Mammary epithelial cell (primary cell): ENCODE measurements around the gene MRM3.

ENCODE experiments used
- EZH2 ChIP-seq: IDR thresholded peaks from 2 replicates; pipeline ENCODE4 v1.6.1; 2012; ENCODE audit warnings: low read length, inconsistent platforms, borderline replicate concordance
- TF ChIP-seq, protein P1 (sequence below), 2 donors: IDR thresholded peaks in 1 of 2; conservative IDR thresholded peaks in 1 of 2; 2 replicates each; pipeline ENCODE4 v1.5.1; 2011 to 2012; ENCODE audit warnings: inconsistent platforms in 2 of 2, low read length in 2 of 2, mild to moderate bottlenecking in 2 of 2, control low read depth in 1 of 2, low read depth in 1 of 2; ENCODE audit not compliant: insufficient read depth in 1 of 2; ENCODE audit errors: extremely low read depth in 1 of 2

DNA sequence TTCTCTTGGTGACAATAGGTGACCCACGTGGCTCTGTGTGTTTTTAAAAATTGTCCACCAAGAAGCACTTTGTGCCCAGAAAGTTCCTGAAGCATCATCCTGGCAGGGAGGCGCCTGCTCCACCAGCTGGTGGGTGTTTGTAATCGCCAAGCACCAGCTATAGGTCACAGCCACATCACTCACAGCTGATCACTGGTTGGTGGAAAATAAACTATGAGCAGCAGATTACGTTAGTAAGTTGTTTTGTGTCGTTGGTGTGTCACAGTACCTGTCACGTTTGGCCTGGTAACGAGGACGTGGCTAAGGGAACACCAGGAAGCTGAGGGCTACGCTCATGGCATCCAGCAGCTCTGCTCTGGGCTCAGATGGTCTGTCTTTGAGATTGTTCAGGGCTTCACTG is 10.1 kb downstream of the MRM3 start:
- TF ChIP-seq, protein P1, sequence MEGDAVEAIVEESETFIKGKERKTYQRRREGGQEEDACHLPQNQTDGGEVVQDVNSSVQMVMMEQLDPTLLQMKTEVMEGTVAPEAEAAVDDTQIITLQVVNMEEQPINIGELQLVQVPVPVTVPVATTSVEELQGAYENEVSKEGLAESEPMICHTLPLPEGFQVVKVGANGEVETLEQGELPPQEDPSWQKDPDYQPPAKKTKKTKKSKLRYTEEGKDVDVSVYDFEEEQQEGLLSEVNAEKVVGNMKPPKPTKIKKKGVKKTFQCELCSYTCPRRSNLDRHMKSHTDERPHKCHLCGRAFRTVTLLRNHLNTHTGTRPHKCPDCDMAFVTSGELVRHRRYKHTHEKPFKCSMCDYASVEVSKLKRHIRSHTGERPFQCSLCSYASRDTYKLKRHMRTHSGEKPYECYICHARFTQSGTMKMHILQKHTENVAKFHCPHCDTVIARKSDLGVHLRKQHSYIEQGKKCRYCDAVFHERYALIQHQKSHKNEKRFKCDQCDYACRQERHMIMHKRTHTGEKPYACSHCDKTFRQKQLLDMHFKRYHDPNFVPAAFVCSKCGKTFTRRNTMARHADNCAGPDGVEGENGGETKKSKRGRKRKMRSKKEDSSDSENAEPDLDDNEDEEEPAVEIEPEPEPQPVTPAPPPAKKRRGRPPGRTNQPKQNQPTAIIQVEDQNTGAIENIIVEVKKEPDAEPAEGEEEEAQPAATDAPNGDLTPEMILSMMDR (conservative IDR thresholded peaks at IDR 0.05 in 1 of 2, IDR thresholded peaks at IDR 0.05 in 1 of 2; ENCODE audit: extremely low read depth in 1 of 2, insufficient read depth in 1 of 2, low read depth in 1 of 2, low read length in 2 of 2), result peak in 1 of 2 donors; percentile 15
- no peak for TF ChIP-seq EZH2
